Activated T-cell treated with anti-CD3 and anti-CD28 coated beads, Interleukin-2, amount 50 U/mL, for 24 hours (primary cell): ENCODE data around the gene MFAP3.

ENCODE experiments used
- DNase-seq: peaks from one replicate; pipeline ENCODE4 v3.0.0-alpha.2; 2020
- H3K27ac Mint-ChIP-seq: 2 replicates; pipeline ENCODE4 v1.8.0; 2020; ENCODE audit warnings: mild to moderate bottlenecking, mixed read lengths
- H3K27me3 Mint-ChIP-seq: 2 replicates; pipeline ENCODE4 v1.8.0; 2020; ENCODE audit warnings: mixed read lengths
- H3K36me3 Mint-ChIP-seq: 2 replicates; pipeline ENCODE4 v1.8.0; 2020; ENCODE audit warnings: low read depth, mixed read lengths
- H3K4me1 Mint-ChIP-seq: 2 replicates; pipeline ENCODE4 v1.8.0; 2020; ENCODE audit warnings: low read depth, mixed read lengths
- H3K4me3 Mint-ChIP-seq: 2 replicates; pipeline ENCODE4 v1.8.0; 2020; ENCODE audit warnings: mild to moderate bottlenecking, moderate library complexity, mixed read lengths
- H3K9me3 Mint-ChIP-seq: 2 replicates; pipeline ENCODE4 v1.8.0; 2020; ENCODE audit warnings: mixed read lengths

Gene MFAP3

GRCh38 chr5:154038261-154038706 lies 483 bp upstream of the MFAP3 start:
- Mint-ChIP-seq H3K27ac (peak overlapping the region; percentile 99), H3K4me1 (peaks cover 66% of the 10 kb centered on the region), H3K4me3 (peak overlapping the region; percentile 97), H3K36me3 (peaks cover 46% of the 10 kb centered on the region), H3K27me3 (no peaks in the 10 kb centered on the region), H3K9me3 (no peaks in the 10 kb centered on the region)
- DNase-seq: no peak

DNA sequence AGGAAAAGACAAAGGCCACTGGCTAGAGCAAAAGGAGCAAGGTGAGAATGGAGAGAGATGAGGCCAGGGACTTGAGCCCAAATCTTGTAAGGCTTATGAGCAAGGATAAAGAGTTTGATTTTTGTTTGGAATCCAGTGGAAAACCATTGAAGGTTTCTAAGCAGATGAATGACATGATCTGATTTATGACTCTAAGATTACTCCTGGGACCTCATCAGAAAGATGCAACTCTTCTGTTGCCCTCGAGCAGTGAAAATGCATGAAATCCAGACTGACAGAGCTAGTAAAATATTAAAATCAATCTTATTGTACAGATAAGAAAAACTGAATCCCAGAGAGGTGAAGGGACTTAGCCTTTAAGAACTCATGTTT lies 677 bp downstream of the MFAP3 start:
- Mint-ChIP-seq H3K4me1 (peaks cover 71% of the 10 kb centered on the region), H3K9me3 (no peaks in the 10 kb centered on the region), H3K4me3 (peak overlapping the region; percentile 97), H3K36me3 (peaks cover 42% of the 10 kb centered on the region), H3K27me3 (no peaks in the 10 kb centered on the region), H3K27ac (peak overlapping the region; percentile 99)
- DNase-seq: no peak

- Mint-ChIP-seq H3K4me1 (peaks cover 74% of the 10 kb centered on the region), H3K4me3 (no peak overlapping the region), H3K27me3 (no peaks in the 10 kb centered on the region), H3K9me3 (no peaks in the 10 kb centered on the region), H3K36me3 (peaks cover 69% of the 10 kb centered on the region), H3K27ac (peak overlapping the region; percentile 20)
- no peak for DNase-seq
Measured at GRCh38 chr5:154042766-154043165, 4.0 kb downstream of the MFAP3 start.

DNA sequence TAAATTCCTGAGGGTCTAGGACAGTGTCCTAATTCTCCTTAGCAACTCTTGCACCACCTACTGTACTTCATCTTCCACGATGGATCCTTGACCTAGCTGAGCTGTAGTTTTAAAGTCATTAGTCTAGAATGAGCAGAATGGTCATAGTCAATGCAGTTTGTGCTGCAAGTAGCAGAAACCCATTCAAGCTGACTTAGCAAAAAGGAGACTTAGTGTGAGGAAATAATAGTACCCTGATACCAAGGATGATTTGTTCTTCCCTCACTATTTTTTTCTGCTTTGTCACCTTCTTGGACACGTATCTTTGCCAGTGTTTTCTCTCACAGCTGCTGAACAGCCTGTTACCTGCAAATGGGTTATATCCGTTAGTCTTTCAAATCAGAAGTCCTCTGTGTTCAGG lies 5.3 kb downstream of the MFAP3 start:
- DNase-seq: no peak
- Mint-ChIP-seq H3K4me1 (peaks cover 75% of the 10 kb centered on the region), H3K4me3 (no peak overlapping the region)

GRCh38 chr5:154044581-154044980 lies 5.8 kb downstream of the MFAP3 start:
- no peaks in the 10 kb centered on the region for H3K9me3 Mint-ChIP-seq
- peaks cover 74% of the 10 kb centered on the region for H3K4me1 Mint-ChIP-seq
- H3K27ac Mint-ChIP-seq: peak overlapping the region; percentile 22
- peaks cover 59% of the 10 kb centered on the region for H3K36me3 Mint-ChIP-seq
- H3K4me3 Mint-ChIP-seq: no peak overlapping the region
- no peaks in the 10 kb centered on the region for H3K27me3 Mint-ChIP-seq
- DNase-seq: no peak

More for the DNA sequence above, 5.3 kb downstream of the MFAP3 start:
- no peaks in the 10 kb centered on the region for H3K9me3 Mint-ChIP-seq
- peaks cover 60% of the 10 kb centered on the region for H3K36me3 Mint-ChIP-seq
- H3K27me3 Mint-ChIP-seq: no peaks in the 10 kb centered on the region
- peak overlapping the region; percentile 22 for H3K27ac Mint-ChIP-seq

DNA sequence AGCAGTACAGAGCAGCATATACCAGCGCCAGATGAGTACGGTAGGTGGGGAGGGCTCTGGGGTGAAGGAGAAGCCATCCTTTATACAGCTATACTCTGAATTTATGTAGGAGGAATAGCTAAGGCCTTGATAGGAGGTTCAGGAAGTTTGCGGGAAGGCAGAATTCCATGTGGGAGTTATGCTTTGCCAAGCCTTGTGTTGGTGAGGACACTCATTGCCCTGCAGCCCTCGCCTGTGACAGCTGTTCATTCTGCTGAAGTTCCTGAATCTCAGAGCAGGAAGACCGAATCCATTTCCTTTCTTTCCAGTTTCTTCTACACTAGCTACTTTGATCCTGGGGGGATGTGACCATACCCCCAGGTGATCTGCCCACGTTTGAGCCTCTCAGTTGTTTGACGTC lies 7.7 kb downstream of the MFAP3 start:
- Mint-ChIP-seq H3K4me3 (no peak overlapping the region), H3K36me3 (peaks cover 72% of the 10 kb centered on the region), H3K27me3 (no peaks in the 10 kb centered on the region), H3K4me1 (peaks cover 65% of the 10 kb centered on the region), H3K9me3 (no peaks in the 10 kb centered on the region), H3K27ac (peak overlapping the region; percentile 82)
- no peak for DNase-seq

DNA sequence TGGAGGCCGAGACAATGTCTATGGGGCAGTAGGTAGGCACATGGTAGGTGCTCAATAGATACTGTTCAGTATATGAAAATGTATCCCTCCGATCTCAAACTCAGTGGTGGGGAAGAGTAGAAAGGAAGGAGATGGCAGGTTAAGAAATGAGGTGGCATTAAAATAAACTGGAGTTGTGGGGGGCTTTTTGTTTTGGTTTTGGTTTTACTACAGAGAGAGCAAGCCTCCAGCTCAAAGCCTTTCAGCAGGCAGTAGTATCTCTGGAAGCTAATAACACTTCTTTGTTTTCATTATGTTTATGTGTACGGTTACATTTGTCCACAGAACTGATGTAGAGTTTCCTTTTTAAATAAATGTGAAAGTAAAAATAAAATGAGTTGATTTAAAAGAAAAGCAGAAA lies 8.6 kb downstream of the MFAP3 start:
- no peak overlapping the region for H3K4me3 Mint-ChIP-seq
- no peak for DNase-seq
- H3K9me3 Mint-ChIP-seq: no peaks in the 10 kb centered on the region
- H3K27me3 Mint-ChIP-seq: no peaks in the 10 kb centered on the region
- peaks cover 73% of the 10 kb centered on the region for H3K36me3 Mint-ChIP-seq
- peak overlapping the region; percentile 82 for H3K27ac Mint-ChIP-seq
- H3K4me1 Mint-ChIP-seq: peaks cover 59% of the 10 kb centered on the region

GRCh38 chr5:154049636-154050035 lies 10.9 kb downstream of the MFAP3 start:
- H3K4me1 Mint-ChIP-seq: peaks cover 54% of the 10 kb centered on the region
- H3K9me3 Mint-ChIP-seq: no peaks in the 10 kb centered on the region
- DNase-seq: no peak
- no peaks in the 10 kb centered on the region for H3K27me3 Mint-ChIP-seq
- H3K36me3 Mint-ChIP-seq: peaks cover 83% of the 10 kb centered on the region
- H3K27ac Mint-ChIP-seq: peak overlapping the region; percentile 38
- H3K4me3 Mint-ChIP-seq: no peak overlapping the region

GRCh38 chr5:154053468-154053867 lies 14.7 kb downstream of the MFAP3 start:
- H3K27ac Mint-ChIP-seq: no peak overlapping the region
- no peaks in the 10 kb centered on the region for H3K9me3 Mint-ChIP-seq
- H3K36me3 Mint-ChIP-seq: peaks cover 74% of the 10 kb centered on the region
- no peak overlapping the region for H3K4me3 Mint-ChIP-seq
- no peak for DNase-seq
- H3K27me3 Mint-ChIP-seq: no peaks in the 10 kb centered on the region
- H3K4me1 Mint-ChIP-seq: peaks cover 39% of the 10 kb centered on the region

GRCh38 chr5:154055201-154055600 lies 16.4 kb downstream of the MFAP3 start:
- no peak overlapping the region for H3K4me3 Mint-ChIP-seq
- H3K9me3 Mint-ChIP-seq: no peaks in the 10 kb centered on the region
- no peaks in the 10 kb centered on the region for H3K27me3 Mint-ChIP-seq
- peaks cover 63% of the 10 kb centered on the region for H3K36me3 Mint-ChIP-seq
- DNase-seq: no peak
- H3K27ac Mint-ChIP-seq: no peak overlapping the region
- H3K4me1 Mint-ChIP-seq: peaks cover 38% of the 10 kb centered on the region

GRCh38 chr5:154058055-154059038 lies 19.6 kb downstream of the MFAP3 start:
- no peaks in the 10 kb centered on the region for H3K9me3 Mint-ChIP-seq
- H3K4me3 Mint-ChIP-seq: no peak overlapping the region
- H3K27me3 Mint-ChIP-seq: no peaks in the 10 kb centered on the region
- peaks cover 30% of the 10 kb centered on the region for H3K4me1 Mint-ChIP-seq
- H3K36me3 Mint-ChIP-seq: peaks cover 33% of the 10 kb centered on the region
- no peak overlapping the region for H3K27ac Mint-ChIP-seq
- no peak for DNase-seq

GRCh38 chr5:154059039-154059430 lies 20.3 kb downstream of the MFAP3 start:
- no peaks in the 10 kb centered on the region for H3K27me3 Mint-ChIP-seq
- peaks cover 26% of the 10 kb centered on the region for H3K36me3 Mint-ChIP-seq
- H3K4me1 Mint-ChIP-seq: peaks cover 23% of the 10 kb centered on the region
- DNase-seq: no peak
- peak overlapping the region; percentile 5 for H3K27ac Mint-ChIP-seq
- H3K9me3 Mint-ChIP-seq: no peaks in the 10 kb centered on the region
- no peak overlapping the region for H3K4me3 Mint-ChIP-seq

GRCh38 chr5:154059583-154059982 lies 20.8 kb downstream of the MFAP3 start:
- Mint-ChIP-seq H3K27me3 (no peaks in the 10 kb centered on the region), H3K4me1 (peaks cover 23% of the 10 kb centered on the region), H3K4me3 (no peak overlapping the region), H3K9me3 (no peaks in the 10 kb centered on the region), H3K27ac (no peak overlapping the region), H3K36me3 (peaks cover 21% of the 10 kb centered on the region)
- no peak for DNase-seq

- H3K27ac Mint-ChIP-seq: no peak overlapping the region
- peaks cover 19% of the 10 kb centered on the region for H3K4me1 Mint-ChIP-seq
- H3K4me3 Mint-ChIP-seq: no peak overlapping the region
- no peak for DNase-seq
- no peaks in the 10 kb centered on the region for H3K9me3 Mint-ChIP-seq
- no peaks in the 10 kb centered on the region for H3K27me3 Mint-ChIP-seq
- peaks cover 12% of the 10 kb centered on the region for H3K36me3 Mint-ChIP-seq
Measured at GRCh38 chr5:154060606-154061005, 21.8 kb downstream of the MFAP3 start.

DNA sequence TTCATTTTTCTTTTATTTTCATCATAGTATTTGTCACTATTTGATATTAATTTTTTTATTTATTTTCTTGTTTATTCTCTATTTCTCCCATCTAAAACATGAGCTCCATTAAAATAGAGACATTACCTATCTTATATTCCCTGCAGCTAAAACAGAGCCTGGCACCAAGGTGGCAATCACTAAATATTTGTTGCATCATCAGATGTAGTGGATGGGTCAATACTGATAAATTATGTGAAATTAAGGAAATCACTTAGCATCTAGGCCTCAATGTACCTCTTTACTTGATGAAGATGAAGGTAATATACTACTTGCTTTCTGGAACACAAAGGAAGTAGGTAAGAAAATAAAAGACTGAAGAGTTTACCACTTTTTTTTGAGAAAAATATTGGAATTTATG lies 24.6 kb downstream of the MFAP3 start:
- no peaks in the 10 kb centered on the region for H3K27me3 Mint-ChIP-seq
- no peak overlapping the region for H3K27ac Mint-ChIP-seq
- no peaks in the 10 kb centered on the region for H3K9me3 Mint-ChIP-seq
- H3K4me3 Mint-ChIP-seq: no peak overlapping the region
- H3K4me1 Mint-ChIP-seq: peaks cover 11% of the 10 kb centered on the region
- H3K36me3 Mint-ChIP-seq: no peaks in the 10 kb centered on the region
- DNase-seq: no peak
